NCI-H1694 (cell line): ENCODE measurements around the gene EEF1AKMT4.

Experiments
- DNase-seq: peaks from one replicate; lab custom pipeline; 2025; lab: John Stamatoyannopoulos, UW

EEF1AKMT4 gene

GRCh38 chr3:184235381-184236032 lies 14.0 kb upstream of the EEF1AKMT4 start:
- peak; percentile 71 for DNase-seq

GRCh38 chr3:184236033-184236410 lies 13.4 kb upstream of the EEF1AKMT4 start:
- DNase-seq: no peak

- no peak for DNase-seq
Observed at GRCh38 chr3:184236636-184237035, 12.8 kb upstream of the EEF1AKMT4 start.

- no peak for DNase-seq
Observed at GRCh38 chr3:184237211-184237610, 12.3 kb upstream of the EEF1AKMT4 start.

GRCh38 chr3:184237807-184238206 lies 11.7 kb upstream of the EEF1AKMT4 start:
- DNase-seq: peak; percentile 41

GRCh38 chr3:184238246-184238818 lies 11.1 kb upstream of the EEF1AKMT4 start:
- DNase-seq: peak; percentile 55

GRCh38 chr3:184239221-184239620 lies 10.3 kb upstream of the EEF1AKMT4 start:
- DNase-seq: no peak

GRCh38 chr3:184239708-184240107 lies 9.8 kb upstream of the EEF1AKMT4 start:
- DNase-seq: no peak

- no peak for DNase-seq
Observed at GRCh38 chr3:184240384-184241140, 8.9 kb upstream of the EEF1AKMT4 start.

- no peak for DNase-seq
Observed at GRCh38 chr3:184241141-184241446, 8.4 kb upstream of the EEF1AKMT4 start.

GRCh38 chr3:184241447-184242296 lies 7.8 kb upstream of the EEF1AKMT4 start:
- DNase-seq: peak; percentile 14

GRCh38 chr3:184242297-184242685 lies 7.2 kb upstream of the EEF1AKMT4 start:
- DNase-seq: no peak

- peak; percentile 75 for DNase-seq
Observed at GRCh38 chr3:184248454-184249411, 739 bp upstream of the EEF1AKMT4 start, which contains the start of gene ALG3. Gene ALG3 (minus strand): TSS chr3:184248962. CDS start chr3:184248940, 22 bp downstream.

- DNase-seq: peak; percentile 96
Observed at GRCh38 chr3:184250167-184250828, 826 bp downstream of the EEF1AKMT4 start.

- no peak for DNase-seq
Observed at GRCh38 chr3:184255291-184256039, 6.0 kb downstream of the EEF1AKMT4 start.

- no peak for DNase-seq
Observed at GRCh38 chr3:184257083-184257915, 7.8 kb downstream of the EEF1AKMT4 start.

- DNase-seq: no peak
Observed at GRCh38 chr3:184258926-184259325, 9.5 kb downstream of the EEF1AKMT4 start.

GRCh38 chr3:184259396-184259877 lies 10.0 kb downstream of the EEF1AKMT4 start:
- DNase-seq: no peak
